Prostate gland (tissue), 2 donors: ENCODE measurements around the gene FCGR3A.

Experiments used
- POLR2A ChIP-seq: fragments of 450-650 bp; IDR thresholded peaks from one replicate; pipeline ENCODE4 v1.6.1; 2016; ENCODE audit warnings: antibody characterized with exemption, mild to moderate bottlenecking
- TF ChIP-seq, protein P1 (sequence below), 4 experiments: fragments of 200-600 bp in 2 of 4; fragments of 450-650 bp in 2 of 4; sonication (generic) in 2 of 4; IDR thresholded peaks; 1 replicate in 3 of 4; 2 replicates in 1 of 4; pipeline ENCODE4 v1.5.1; 2016 to 2019; ENCODE audit warnings: antibody characterized with exemption in 4 of 4, mild to moderate bottlenecking in 2 of 4, moderate library complexity in 2 of 4

DNA sequence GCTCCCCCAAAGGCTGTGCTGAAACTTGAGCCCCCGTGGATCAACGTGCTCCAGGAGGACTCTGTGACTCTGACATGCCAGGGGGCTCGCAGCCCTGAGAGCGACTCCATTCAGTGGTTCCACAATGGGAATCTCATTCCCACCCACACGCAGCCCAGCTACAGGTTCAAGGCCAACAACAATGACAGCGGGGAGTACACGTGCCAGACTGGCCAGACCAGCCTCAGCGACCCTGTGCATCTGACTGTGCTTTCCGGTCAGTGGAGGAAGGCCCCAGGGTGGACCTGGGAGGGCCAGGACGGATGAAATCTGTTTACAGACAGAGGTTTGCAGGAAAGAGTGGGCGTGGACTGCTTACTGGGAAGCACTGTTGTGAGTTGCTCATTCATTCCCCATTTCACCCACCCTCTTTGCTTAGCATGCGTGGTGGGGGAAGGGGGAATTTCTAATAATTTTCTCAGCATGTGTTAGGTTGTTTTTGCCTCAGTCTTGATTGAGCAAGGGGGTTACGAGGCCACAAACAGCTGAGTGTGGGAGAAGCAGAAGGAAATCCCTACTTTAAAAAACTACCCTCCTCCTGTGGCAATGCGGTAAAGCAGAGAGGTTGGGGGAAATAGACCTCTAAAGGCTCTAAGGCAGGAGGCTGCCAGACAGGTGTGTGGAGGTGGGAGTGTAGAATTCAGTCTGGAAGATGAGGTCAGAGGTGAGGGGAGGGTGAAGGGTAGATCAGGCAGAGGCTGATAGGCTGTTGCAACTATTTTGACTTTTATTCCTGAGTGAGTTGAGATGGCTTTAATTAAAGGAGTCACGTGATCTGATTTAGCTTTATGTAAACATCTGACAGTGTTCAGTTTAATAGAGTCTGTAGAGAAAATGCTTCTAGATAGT lies 43.0 kb downstream of the FCGR3A start:
- TF ChIP-seq, protein P1, sequence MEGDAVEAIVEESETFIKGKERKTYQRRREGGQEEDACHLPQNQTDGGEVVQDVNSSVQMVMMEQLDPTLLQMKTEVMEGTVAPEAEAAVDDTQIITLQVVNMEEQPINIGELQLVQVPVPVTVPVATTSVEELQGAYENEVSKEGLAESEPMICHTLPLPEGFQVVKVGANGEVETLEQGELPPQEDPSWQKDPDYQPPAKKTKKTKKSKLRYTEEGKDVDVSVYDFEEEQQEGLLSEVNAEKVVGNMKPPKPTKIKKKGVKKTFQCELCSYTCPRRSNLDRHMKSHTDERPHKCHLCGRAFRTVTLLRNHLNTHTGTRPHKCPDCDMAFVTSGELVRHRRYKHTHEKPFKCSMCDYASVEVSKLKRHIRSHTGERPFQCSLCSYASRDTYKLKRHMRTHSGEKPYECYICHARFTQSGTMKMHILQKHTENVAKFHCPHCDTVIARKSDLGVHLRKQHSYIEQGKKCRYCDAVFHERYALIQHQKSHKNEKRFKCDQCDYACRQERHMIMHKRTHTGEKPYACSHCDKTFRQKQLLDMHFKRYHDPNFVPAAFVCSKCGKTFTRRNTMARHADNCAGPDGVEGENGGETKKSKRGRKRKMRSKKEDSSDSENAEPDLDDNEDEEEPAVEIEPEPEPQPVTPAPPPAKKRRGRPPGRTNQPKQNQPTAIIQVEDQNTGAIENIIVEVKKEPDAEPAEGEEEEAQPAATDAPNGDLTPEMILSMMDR (IDR thresholded peaks at IDR 0.05): no peak
- no peak for TF ChIP-seq POLR2A
